Panc1 (cell line): ENCODE results near the gene SPARC. TPM values are rescaled to one million over a fixed set of nuclear protein-coding genes. Genes with fewer than 3 reads are reported as not detected.

Experiments
- ATAC-seq: fragments of 200-7000 bp; cut with Tn5 transposase; 2 replicates; pipeline ENCODE4 v1.9.1; 2020; ENCODE audit warnings: mild to moderate bottlenecking, moderate library complexity
- BruUV-seq: library from RNA; stranded (reverse); fragments of 400-500 nt; replicated peaks from 2 replicates; lab custom pipeline; 2021; lab: Mats Ljungman, UMichigan
- CTCF ChIA-PET: fragments of 300-600 bp; sonication (Branson Sonifier 250); formaldehyde crosslinking; loops from one replicate; lab custom pipeline; 2022; ENCODE audit warnings: antibody characterized with exemption; lab: Charles Lee
- POLR2A ChIA-PET: fragments of 300-600 bp; sonication (Branson Sonifier 250); formaldehyde crosslinking; loops from one replicate; lab custom pipeline; 2022; ENCODE audit warnings: antibody characterized with exemption; lab: Charles Lee
- DNase-seq: peaks from one replicate; pipeline ENCODE4 v3.0.0-alpha.2; 2010; ENCODE audit warnings: low read depth, low spot score
- H3K27ac ChIP-seq: 2 replicates; pipeline ENCODE4 v1.5.1; 2011; ENCODE audit warnings: mild to moderate bottlenecking, low read length, inconsistent platforms
- H3K27me3 ChIP-seq: fragments of 200-500 bp; sonication (Bioruptor generic); 2 replicates; pipeline ENCODE4 v1.6.0; 2014; ENCODE audit warnings: low read length, inconsistent platforms; ENCODE audit not compliant: control insufficient read depth, insufficient read depth
- H3K36me3 ChIP-seq: fragments of 200-500 bp; sonication (Bioruptor generic); 2 replicates; pipeline ENCODE4 v1.5.1; 2014; ENCODE audit warnings: inconsistent platforms, mild to moderate bottlenecking, low read length, moderate library complexity; ENCODE audit not compliant: control insufficient read depth, insufficient read depth
- H3K4me1 ChIP-seq: 2 replicates; pipeline ENCODE4 v1.5.1; 2011; ENCODE audit warnings: inconsistent platforms, mild to moderate bottlenecking, low read length, moderate library complexity; ENCODE audit not compliant: control insufficient read depth, insufficient read depth
- H3K4me3 ChIP-seq, 2 experiments: 2 replicates each; pipeline ENCODE4 v1.5.1; 2011 to 2012; ENCODE audit warnings: low read depth in 2 of 2, low read length in 2 of 2, mild to moderate bottlenecking in 2 of 2, inconsistent platforms in 1 of 2, moderate library complexity in 1 of 2
- H3K9me3 ChIP-seq: fragments of 200-500 bp; sonication (Bioruptor generic); 2 replicates; pipeline ENCODE4 v1.5.1; 2014; ENCODE audit warnings: low read depth, mild to moderate bottlenecking, inconsistent platforms, low read length, moderate library complexity; ENCODE audit not compliant: control insufficient read depth, insufficient read depth
- POLR2AphosphoS5 ChIP-seq: IDR thresholded peaks from 2 replicates; pipeline ENCODE4 v1.6.1; 2012; ENCODE audit warnings: mild to moderate bottlenecking, low read depth, low read length, moderate library complexity
- REST ChIP-seq, 2 experiments: IDR thresholded peaks; 2 replicates each; pipeline ENCODE4 v1.6.1; 2011 to 2012; ENCODE audit warnings: low read depth in 2 of 2, control low read depth in 1 of 2, low read length in 1 of 2, mild to moderate bottlenecking in 1 of 2, moderate library complexity in 1 of 2; ENCODE audit not compliant: insufficient read depth in 1 of 2
- SIN3A ChIP-seq: IDR thresholded peaks from 2 replicates; pipeline ENCODE4 v1.6.1; 2012; ENCODE audit warnings: low read depth, mild to moderate bottlenecking, low read length, moderate library complexity, borderline replicate concordance; ENCODE audit not compliant: insufficient read depth
- TCF7L2 ChIP-seq: IDR thresholded peaks from 2 replicates; pipeline ENCODE4 v1.6.1; 2011; ENCODE audit warnings: mild to moderate bottlenecking, low read depth, low read length, inconsistent platforms
- in situ Hi-C: cut with HindIII; loops from 2 replicates; pipeline ENCODE4 v1.10.0; 2016; ENCODE audit warnings: low sequenced_read_pairs, low pct_unique_long_range_greater_than_20kb
- intact Hi-C: fragments of 100-400 bp; cut with micrococcal nuclease; formaldehyde crosslinking; loops from one replicate; pipeline ENCODE4 v1.10.0; 2022; ENCODE audit not compliant: unreplicated experiment
- total RNA-seq: library from RNA; stranded (reverse); gene quantifications from one replicate; pipeline ENCODE4 v1.2.1, GENCODE V29; 2021; ENCODE audit not compliant: unreplicated experiment
- TF ChIP-seq, protein P1 (sequence below): fragments of 450-650 bp; IDR thresholded peaks from 2 replicates; pipeline ENCODE4 v1.5.1; 2017; ENCODE audit warnings: mild to moderate bottlenecking

The SPARC gene
- total RNA-seq, 1 experiment from 2014 or later: 228 TPM

DNA sequence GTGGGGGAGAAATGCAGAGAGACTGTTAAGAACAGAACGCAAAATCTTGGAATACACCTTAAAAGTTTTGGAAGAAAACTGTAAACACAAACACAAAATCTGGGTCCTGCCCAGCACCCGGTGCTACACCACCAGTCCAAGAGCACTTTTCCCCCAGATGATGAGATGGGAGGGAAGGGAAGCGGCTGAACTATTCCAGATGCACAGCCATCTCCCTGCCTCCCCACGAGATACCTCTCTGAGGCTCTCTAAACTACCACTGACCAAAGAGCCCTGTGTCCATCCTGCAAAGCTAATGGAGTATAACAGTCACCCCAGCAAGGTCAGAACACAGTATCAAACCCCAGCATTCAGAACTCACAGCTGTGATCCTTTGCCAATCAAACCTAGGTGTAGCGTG lies 8.0 kb downstream of the SPARC start:
- Histone ChIP-seq H3K36me3 (no peaks in the 10 kb centered on the region), H3K9me3 (no peaks in the 10 kb centered on the region), H3K27ac (peak overlapping the region; percentile 52), H3K4me1 (peaks cover 23% of the 10 kb centered on the region), H3K4me3 (no peak overlapping the region), H3K27me3 (no peaks in the 10 kb centered on the region)
- ATAC-seq (no peak), DNase-seq (no peak)
- intact Hi-C loops: no loop called here
- ChIA-PET CTCF (no interaction called here), POLR2A (no interaction called here)
- in situ Hi-C loops: no loop called here
- BruUV-seq: no TSS peak
- TF ChIP-seq SIN3A (no peak), REST (IDR thresholded peaks at IDR 0.05; ENCODE audit: insufficient read depth in 1 of 2, low read depth in 2 of 2, low read length in 1 of 2) (no peak), TCF7L2 (no peak), POLR2AphosphoS5 (no peak)
- TF ChIP-seq, protein P1, sequence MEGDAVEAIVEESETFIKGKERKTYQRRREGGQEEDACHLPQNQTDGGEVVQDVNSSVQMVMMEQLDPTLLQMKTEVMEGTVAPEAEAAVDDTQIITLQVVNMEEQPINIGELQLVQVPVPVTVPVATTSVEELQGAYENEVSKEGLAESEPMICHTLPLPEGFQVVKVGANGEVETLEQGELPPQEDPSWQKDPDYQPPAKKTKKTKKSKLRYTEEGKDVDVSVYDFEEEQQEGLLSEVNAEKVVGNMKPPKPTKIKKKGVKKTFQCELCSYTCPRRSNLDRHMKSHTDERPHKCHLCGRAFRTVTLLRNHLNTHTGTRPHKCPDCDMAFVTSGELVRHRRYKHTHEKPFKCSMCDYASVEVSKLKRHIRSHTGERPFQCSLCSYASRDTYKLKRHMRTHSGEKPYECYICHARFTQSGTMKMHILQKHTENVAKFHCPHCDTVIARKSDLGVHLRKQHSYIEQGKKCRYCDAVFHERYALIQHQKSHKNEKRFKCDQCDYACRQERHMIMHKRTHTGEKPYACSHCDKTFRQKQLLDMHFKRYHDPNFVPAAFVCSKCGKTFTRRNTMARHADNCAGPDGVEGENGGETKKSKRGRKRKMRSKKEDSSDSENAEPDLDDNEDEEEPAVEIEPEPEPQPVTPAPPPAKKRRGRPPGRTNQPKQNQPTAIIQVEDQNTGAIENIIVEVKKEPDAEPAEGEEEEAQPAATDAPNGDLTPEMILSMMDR: no peak

DNA sequence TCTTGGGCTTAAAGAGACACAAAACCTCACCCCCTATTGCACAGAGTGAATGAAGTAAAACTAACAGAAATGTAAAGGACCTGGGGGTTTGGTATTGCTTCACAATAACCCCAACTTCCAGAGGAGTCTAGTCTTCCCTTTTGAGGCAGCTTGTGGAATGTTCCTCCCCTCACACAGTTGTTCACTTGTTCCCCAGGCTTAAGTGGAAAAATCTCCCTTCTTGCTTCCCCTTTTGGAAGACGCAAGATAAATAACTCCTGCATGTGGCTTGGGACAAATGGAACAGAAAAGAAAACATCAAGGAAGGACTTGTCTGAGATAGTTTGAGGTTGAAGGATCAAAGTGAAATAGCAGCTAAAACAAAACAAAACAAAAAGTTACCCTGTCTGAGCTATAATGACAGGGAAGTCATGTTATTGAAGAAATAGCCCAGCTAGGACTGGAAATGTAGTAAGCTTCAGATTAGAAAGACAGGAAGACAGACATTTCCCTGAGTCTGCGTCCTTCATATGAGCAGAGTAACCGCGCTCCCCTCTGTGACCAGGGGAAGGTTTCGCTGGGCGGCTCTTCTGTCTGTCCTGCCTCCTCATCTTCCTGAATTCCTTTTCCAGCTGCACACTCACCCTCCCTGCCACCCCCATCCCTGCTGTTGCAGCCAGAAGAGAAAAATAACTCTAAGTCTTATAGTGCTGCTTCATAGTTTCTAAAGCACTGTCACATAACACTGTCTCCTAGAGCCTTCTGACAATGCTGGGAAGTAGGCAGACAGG lies 8.8 kb downstream of the SPARC start:
- H3K4me3 ChIP-seq: no peak overlapping the region
- in situ Hi-C loops: no loop called here
- no TSS peak for BruUV-seq
- H3K9me3 ChIP-seq: no peaks in the 10 kb centered on the region
- DNase-seq (no peak), ATAC-seq (no peak)
- peak overlapping the region; percentile 58 for H3K27ac ChIP-seq
- H3K36me3 ChIP-seq: no peaks in the 10 kb centered on the region
- intact Hi-C loops: no loop called here
- TF ChIP-seq SIN3A (no peak), POLR2AphosphoS5 (no peak), TCF7L2 (no peak)
- TF ChIP-seq, protein P1: no peak
- ChIA-PET CTCF (no interaction called here), POLR2A (no interaction called here)
- H3K4me1 ChIP-seq: peaks cover 23% of the 10 kb centered on the region
- H3K27me3 ChIP-seq: no peaks in the 10 kb centered on the region
